ENCODE results near the gene KLHL5. TPM values are rescaled to one million over a fixed set of nuclear protein-coding genes. Genes with fewer than 3 reads are reported as not detected.

KLHL5 gene
- total RNA-seq, 1 donor from 2014 or later, result 62.7 TPM

- TF ChIP-seq, protein P1, sequence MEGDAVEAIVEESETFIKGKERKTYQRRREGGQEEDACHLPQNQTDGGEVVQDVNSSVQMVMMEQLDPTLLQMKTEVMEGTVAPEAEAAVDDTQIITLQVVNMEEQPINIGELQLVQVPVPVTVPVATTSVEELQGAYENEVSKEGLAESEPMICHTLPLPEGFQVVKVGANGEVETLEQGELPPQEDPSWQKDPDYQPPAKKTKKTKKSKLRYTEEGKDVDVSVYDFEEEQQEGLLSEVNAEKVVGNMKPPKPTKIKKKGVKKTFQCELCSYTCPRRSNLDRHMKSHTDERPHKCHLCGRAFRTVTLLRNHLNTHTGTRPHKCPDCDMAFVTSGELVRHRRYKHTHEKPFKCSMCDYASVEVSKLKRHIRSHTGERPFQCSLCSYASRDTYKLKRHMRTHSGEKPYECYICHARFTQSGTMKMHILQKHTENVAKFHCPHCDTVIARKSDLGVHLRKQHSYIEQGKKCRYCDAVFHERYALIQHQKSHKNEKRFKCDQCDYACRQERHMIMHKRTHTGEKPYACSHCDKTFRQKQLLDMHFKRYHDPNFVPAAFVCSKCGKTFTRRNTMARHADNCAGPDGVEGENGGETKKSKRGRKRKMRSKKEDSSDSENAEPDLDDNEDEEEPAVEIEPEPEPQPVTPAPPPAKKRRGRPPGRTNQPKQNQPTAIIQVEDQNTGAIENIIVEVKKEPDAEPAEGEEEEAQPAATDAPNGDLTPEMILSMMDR (conservative IDR thresholded peaks at IDR 0.05; ENCODE audit: low read depth, low read length), result no peak
- DNase-seq (ENCODE audit: low read depth), result no peak
- H3K4me3 ChIP-seq (ENCODE audit: low read depth, low read length), result no peak overlapping the region
Observed at GRCh38 chr4:39114436-39114835, 52.4 kb downstream of the KLHL5 start.

DNA sequence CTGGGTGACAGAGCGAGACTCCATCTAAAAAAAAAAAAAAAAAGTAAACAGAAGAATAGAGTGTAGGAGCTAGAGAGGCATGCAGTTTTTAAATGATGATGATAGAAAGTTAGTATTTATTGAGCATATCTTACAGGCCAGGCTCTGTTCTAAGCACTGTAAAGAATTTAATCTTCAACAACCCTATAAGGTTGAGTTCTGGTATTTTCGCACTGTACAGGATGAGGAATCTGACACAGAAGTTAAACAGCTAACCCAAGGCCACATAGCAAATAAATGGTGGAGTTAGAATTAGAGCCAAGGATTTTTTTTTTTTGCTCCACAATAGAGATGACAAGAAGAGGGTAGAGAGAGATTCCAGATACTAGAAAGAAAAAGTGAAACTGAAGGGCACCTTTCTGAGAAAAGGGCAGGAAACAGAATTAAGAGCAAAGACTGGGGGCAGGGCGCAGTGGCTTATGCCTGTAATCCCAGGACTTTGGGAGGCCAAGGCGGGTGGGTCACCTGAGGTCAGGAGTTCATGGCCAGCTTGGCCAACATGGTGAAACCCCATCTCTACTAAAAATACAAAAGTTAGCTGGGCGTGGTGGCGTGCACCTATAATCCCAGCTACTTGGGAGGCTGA, 56.1 kb downstream of the KLHL5 start:
- H3K4me3 ChIP-seq (ENCODE audit: low read depth, low read length), result no peak overlapping the region
- DNase-seq (ENCODE audit: low read depth), result no peak
- TF ChIP-seq, protein P1 (conservative IDR thresholded peaks at IDR 0.05; ENCODE audit: low read depth, low read length), result no peak

GRCh38 chr4:39120418-39120817, 58.4 kb downstream of the KLHL5 start:
- DNase-seq (ENCODE audit: low read depth), result no peak
- TF ChIP-seq, protein P1 (conservative IDR thresholded peaks at IDR 0.05; ENCODE audit: low read depth, low read length), result no peak
- no peak overlapping the region for H3K4me3 ChIP-seq (ENCODE audit: low read depth, low read length)

DNA sequence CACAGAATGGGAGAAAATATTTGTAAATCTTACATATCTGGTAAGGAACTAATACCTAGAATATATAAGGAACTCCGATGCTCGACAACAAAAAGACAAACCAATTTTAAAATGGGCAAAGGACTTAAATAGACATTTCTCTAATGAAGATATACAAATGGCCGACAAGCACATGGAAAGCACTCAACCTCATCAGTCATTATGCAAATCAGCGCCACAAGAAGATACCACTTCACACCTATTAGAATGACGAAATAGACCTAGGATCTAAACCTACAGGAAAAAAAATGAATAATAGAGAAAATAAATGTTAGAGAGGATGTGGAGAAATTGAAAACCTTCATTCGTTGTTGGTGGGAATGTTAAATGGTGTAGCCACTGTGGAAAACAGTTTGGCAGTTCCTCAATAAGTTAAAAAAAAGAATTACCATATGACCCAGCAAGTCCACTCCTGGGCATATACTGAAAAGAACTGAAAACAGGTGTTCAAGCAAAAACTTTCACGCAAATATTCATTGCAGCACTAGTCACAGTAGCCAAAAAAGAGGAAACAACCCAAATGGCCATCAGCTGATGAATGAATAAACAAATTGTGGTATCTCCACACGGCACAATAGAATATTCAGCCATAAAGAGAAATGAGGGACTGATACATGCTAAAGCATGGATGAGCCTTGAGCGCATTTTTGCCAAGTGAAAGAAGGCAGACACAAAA, 63.0 kb downstream of the KLHL5 start:
- TF ChIP-seq, protein P1 (conservative IDR thresholded peaks at IDR 0.05; ENCODE audit: low read depth, low read length), result no peak
- no peak overlapping the region for H3K4me3 ChIP-seq (ENCODE audit: low read depth, low read length)
- no peak for DNase-seq (ENCODE audit: low read depth)

DNA sequence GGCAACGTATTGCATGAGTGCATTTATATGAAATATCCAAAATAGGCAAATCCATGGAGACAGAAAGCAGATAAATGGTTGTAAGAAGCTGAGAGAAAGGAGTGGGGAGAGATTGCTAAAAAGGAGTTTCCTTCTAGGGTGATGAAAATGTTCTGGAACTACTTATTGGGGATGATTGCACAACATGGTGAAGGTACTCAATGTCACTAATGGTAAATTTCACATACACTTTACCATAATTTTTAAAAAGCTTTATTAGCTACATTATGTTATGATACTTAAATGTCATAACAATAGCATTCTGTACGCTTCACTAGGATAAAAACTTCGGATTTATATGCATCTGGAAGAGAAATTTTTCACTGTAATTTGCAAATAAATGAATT, 63.6 kb downstream of the KLHL5 start:
- DNase-seq (ENCODE audit: low read depth), result no peak
- TF ChIP-seq, protein P1 (conservative IDR thresholded peaks at IDR 0.05; ENCODE audit: low read depth, low read length), result no peak
- H3K4me3 ChIP-seq (ENCODE audit: low read depth, low read length), result no peak overlapping the region

DNA sequence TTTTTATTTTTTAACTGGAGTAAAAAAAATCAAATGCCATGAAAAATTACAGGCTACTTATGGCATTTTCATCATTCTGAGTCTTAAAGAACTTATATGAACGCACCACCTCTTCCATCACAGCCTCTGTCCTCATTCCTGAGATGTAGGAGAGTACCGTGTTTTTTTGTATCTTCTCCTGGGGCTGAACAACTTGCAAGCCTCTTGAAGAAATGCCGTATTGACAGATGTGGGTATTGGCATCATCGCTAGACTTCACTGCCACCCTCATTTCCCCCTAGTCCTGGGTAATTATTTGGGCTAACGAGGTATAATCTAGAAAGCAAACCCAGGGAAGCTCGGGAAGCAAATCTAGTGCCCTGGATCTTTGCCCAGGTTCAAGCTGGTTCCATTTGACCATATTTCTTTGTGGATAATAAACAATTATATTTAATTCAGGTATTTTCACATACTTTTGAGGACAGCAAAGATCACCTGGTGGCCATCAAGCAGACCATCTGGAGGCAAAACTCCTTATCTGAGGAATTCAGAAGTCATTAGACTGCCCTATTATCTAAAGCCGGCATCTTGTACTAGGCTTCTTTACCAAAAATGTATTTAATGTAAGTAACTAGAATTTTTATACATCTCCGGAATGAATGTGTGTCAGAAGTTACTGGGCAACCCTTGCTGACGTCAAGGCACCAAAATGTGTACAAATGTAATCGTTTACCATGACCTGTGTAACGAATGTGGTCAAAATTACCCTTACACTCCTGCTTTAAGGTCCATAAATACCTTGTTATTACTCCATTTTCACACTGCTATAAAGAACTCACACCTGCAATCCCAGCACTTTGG, 64.4 kb downstream of the KLHL5 start:
- TF ChIP-seq, protein P1 (conservative IDR thresholded peaks at IDR 0.05; ENCODE audit: low read depth, low read length), result no peak
- H3K4me3 ChIP-seq (ENCODE audit: low read depth, low read length), result no peak overlapping the region
- DNase-seq (ENCODE audit: low read depth), result no peak
